WI38 (cell line): ENCODE data around the gene B9D1.

Experiments
- H3K4me3 ChIP-seq: 2 replicates; pipeline ENCODE4 v1.5.1; 2011; ENCODE audit warnings: low read depth, mild to moderate bottlenecking, control low read depth, low read length
- CTCF ChIP-seq: IDR thresholded peaks from 2 replicates; pipeline ENCODE4 v1.5.1; 2012; ENCODE audit warnings: low read depth, mild to moderate bottlenecking, control low read depth, low read length

Gene B9D1

DNA sequence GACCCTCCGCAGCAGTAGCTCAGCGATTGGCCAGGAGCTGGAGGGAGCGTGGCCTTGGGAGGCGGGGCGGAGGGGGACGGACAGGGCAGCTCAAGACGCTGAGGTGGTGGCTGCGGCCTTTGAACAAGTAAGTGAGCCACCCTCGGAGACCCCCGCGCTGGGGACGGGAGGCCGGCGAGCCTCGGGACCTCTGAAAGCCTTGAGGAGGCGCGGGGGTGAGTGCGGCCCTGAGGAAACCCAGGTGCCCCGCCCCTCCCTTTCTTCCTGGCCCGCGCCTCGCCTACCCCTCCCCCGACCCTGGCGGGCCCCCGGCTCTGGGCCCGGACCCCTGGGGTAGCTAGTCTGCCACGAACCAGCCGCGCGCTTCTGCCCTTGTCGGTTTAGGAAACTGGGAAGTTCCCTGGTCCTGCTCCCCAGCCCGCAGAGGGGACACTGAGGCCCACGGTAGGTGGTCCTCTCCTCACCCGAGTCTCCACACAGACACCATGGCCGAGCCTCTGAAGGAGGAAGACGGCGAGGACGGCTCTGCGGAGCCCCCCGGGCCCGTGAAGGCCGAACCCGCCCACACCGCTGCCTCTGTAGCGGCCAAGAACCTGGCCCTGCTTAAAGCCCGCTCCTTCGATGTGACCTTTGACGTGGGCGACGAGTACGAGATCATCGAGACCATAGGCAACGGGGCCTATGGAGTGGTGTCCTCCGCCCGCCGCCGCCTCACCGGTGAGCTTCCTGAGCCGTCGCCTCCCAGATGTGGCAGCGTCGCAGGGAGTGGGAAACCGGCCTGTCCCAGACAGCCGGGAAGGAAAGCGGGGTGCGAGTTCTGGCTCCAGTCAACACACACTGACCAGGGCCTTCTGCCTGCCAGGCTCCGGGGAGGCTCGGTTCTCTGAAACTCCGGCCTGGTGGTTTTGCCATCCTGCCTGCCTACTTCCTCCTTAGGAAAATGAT is 16.2 kb upstream of the B9D1 start, which contains the start of gene MAPK7:
MAPK7 (plus strand) TSS at position 83 of the 945 bp plus-strand sequence; CDS start at position 486, 403 bp downstream.
- no peak for TF ChIP-seq CTCF
- peak within 1 kb of the TSS; percentile 85 for H3K4me3 ChIP-seq

DNA sequence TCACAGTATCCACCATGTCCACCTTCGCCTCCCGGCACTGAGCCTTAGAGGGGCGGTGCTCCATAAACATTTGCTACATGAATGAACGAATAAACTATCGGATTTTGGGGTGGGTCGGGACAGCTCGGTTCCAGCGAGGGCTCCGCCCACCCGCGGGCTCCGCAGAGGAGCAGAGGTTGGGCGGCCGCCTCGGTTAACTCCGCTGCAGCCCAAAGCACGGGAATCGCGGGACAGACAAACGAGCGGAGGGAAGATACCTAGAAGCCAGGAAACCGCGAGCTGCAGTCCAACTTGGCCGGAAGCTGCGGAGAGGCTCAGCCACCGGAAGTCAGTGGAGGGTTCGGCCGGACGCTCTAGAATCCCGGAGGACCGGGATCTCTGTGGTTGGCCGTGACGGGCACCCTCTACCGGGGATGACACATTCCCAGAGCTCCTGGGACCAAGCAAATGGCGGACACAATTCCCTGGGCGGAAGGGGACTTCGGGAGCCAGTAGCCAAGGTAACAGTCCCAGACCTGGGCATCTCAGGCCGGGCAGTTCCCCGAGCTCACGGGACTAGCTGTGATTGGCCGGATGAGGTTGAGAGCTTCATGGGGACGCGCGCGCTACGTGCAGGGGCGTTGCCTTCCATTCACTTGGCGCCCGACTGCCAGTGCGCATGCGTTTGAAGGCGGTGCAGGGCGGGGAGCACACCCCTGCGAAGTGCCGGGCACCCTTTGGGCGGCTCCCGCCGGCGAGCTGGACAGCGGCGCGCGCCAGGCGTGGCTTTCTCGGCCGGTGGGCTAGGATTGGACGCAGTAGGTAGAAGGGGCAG is 15.3 kb upstream of the B9D1 start:
- TF ChIP-seq CTCF, result no peak
- H3K4me3 ChIP-seq, result peak overlapping the region; percentile 85

DNA sequence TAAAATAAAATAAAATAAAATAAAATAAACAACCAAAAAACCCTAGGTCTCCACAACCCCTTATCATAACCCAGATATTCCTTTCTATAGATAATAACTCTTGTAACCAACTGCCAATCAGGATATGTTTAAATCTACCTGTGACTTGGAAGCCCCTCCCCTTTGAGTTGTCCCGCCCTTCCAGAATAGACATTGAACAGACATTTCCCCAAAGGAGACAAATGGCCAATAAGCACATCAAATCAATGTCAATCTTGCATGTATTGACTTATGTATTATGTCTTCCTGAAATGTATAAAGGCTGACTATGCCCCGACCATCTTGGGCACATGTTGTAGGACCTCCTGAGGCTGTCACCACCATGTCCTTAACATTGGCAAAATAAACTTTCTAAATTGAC is 14.3 kb upstream of the B9D1 start:
- TF ChIP-seq CTCF, result no peak
- H3K4me3 ChIP-seq, result peak overlapping the region; percentile 85

GRCh38 chr17:19375732-19376131 is 13.2 kb upstream of the B9D1 start:
- H3K4me3 ChIP-seq, result no peak overlapping the region
- no peak for TF ChIP-seq CTCF

DNA sequence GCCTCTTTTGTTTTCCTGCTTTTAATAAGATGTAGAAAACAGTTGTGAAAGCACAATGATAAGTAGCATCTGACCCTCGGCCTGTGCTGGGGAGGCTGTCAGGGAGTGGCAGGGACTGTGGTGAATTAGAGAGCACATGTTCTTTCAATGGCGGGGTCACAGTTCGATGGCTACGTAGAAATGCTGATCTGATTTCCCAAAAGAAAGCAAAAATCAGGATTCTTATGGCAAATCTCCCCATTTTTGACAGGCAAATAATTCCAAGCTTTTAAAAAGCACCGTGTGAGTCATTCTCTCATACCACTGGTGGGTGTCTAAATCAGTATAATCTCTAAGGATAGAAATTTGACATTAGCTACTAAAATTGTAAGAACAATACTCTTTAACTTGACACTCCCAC is 11.6 kb upstream of the B9D1 start:
- H3K4me3 ChIP-seq, result no peak overlapping the region
- no peak for TF ChIP-seq CTCF

DNA sequence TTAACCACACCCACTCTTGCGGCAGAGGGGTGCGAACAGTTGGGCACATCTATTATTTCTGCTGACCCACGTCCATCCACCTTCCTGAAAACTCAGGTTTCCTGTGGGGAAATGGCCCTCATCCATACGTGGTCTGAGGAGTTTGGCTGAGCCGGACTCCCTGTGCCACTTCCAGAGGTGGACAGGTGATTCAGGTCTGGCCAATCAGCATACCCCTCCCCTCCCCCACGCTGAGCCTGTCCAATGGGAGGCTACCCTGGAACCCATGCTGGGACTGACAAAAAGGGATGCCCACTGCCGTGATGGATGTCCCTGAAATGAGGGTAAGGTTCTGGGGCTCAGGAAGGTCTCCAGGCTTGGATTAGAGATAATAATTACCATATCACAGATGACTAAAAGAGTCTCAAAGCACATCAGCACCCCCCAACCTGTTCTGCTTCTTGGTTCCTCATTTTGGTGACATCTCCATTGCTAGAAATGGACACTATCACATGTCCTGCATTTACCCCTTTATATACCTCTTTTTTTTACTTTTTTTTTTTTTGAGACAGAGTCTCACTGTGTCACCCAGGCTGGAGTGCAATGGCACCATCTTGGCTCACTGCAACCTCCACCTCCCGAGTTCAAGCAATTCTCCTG is 10.5 kb upstream of the B9D1 start:
- no peak overlapping the region for H3K4me3 ChIP-seq
- TF ChIP-seq CTCF, result no peak

DNA sequence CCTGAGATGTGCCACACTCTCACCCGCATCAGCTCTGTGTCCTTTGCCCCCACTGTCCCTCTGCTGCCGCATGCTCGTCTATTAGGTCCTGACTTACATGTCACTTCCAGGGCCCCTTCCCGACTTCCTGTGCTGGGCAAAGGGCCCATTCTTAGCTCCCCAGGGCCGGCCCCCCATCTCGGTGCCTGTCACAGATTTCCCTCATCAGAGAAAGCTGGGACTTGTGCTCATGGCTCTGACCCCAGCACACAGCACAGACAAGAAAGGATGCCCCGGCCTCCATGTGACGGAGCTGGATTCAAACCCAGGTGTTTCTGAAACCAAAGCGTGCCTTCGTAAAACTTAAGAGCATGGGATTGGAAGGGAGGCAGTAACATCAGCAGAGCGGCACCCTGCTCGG is 9.9 kb upstream of the B9D1 start:
- no peak for TF ChIP-seq CTCF
- no peak overlapping the region for H3K4me3 ChIP-seq
